Hepatocyte (in vitro differentiated cells): ENCODE measurements around the gene ESRRG.

Experiments used
- CTCF ChIP-seq: fragments of 200-600 bp; sonication (generic); IDR thresholded peaks from 2 replicates; pipeline ENCODE4 v1.5.1; 2016; ENCODE audit warnings: antibody characterized with exemption, mild to moderate bottlenecking; ENCODE audit not compliant: poor library complexity
- EZH2 ChIP-seq: fragments of 200-600 bp; sonication (generic); IDR thresholded peaks from 2 replicates; pipeline ENCODE4 v1.6.1; 2016; ENCODE audit warnings: antibody characterized with exemption, mild to moderate bottlenecking, borderline replicate concordance

GRCh38 chr1:216566641-216567205, 156.5 kb downstream of the ESRRG start:
- TF ChIP-seq CTCF (peak; percentile 43), EZH2 (no peak)
